ENCODE data around the gene SUMO4.

SUMO4 gene

DNA sequence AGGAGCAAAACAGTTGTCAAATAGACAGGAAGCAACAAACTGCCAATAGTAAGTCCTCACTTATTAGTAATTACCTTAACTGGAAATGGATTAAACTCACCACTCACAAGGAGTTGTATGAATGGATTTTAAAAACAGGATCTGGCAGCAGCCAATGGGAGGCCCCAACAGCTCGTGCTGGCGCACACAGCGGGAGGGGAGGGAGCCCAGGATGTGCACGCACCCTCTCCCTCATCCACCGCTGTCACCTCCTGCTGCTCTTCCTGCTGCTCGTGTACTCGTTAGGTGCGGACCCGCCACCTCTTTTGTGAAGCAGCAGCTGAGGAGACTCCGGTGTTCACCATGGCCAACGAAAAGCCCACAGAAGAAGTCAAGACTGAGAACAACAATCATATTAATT lies at the start of gene SUMO4:
Gene SUMO4 (plus strand): TSS at position 213 of the 400 bp plus-strand sequence. CDS start 130 bp downstream, at position 343.
- no peak for DNase-seq (ENCODE audit: low spot score)

DNA sequence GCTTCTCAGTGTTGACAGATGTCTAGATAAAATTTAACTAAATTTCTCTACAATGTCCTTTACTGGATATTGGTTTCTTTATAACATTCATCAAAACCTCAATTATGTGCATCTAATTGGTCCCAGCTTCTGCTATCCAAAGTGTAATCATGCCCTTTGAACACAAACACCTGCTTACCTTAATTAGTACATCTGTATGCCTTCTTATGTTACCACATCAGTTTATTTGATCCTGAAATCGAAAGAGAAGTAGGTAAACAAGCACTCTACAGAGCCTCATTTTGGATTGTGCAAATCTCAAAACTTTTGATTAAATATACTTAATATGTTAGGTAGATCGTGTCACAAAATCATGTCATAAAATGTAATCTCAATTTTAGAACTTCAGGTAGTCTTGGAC lies 46.1 kb upstream of the SUMO4 start:
- no peak for DNase-seq (ENCODE audit: low spot score)

DNA sequence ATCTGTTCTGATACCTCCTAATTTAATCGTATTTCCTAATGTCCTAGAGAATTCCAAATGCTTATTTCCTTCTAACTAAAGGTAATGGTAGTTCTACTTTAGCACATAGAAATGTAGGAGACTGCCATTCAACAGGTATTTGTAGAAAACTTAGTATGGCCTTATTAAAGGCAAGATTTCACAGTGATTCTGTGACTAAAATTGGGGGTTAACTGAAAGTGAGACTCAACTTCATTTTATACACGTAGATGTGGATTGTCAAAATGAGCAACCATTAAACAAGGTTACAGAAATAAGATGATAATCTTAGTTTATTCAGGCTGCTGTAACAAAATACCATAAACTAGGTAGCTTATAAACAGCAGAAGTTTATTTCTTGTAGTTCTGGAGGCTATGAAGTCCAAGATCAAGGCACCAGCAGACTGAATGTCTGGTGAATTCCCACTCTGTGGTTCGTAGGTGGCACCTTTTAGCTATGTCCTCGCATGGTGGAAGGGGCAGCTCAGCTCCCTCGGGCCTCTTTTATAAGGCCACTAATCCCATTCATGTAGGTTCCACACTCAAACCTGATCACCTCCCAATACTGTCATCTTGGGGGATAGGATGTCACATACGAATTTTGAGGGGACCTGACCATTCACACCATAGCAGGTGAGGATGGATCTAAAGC lies 43.8 kb upstream of the SUMO4 start:
- no peak for DNase-seq (ENCODE audit: low spot score)

DNA sequence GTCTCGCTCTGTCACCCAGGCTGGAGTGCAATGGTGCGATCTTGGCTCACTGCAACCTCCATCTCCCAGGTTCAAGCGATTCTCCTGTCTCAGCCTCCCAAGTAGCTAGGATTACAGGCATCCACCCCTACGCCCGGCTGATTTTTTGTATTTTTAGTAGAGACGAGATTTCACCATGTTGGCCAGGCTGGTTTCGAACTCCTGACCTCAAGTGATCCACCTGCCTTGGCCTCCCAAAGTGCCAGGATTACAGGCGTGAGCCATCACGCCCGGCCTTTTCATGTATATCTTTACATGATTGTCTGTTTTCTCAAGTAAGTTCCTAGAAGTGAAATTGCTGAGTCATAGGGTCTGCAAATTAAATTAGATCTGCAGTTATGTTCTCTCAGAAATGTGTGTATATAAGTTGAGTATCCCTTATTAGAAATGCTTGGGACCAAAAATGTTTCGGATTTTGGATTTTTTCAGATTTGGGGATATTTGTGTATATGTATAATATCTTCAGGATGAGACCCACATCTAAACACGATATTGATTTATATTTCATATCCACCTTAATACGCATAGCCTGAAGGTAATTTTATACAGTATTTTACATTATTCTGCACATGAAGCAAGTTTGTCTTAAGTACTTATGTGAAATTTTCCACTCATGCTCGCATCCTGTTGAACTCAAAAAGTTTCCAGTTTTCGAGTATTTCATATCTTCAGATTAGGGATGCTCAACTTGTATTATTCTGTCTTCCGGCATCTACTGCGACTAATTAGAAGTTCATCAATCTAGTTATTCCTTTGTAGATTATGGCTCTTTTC lies 42.1 kb upstream of the SUMO4 start:
- no peak for DNase-seq (ENCODE audit: low spot score)

DNA sequence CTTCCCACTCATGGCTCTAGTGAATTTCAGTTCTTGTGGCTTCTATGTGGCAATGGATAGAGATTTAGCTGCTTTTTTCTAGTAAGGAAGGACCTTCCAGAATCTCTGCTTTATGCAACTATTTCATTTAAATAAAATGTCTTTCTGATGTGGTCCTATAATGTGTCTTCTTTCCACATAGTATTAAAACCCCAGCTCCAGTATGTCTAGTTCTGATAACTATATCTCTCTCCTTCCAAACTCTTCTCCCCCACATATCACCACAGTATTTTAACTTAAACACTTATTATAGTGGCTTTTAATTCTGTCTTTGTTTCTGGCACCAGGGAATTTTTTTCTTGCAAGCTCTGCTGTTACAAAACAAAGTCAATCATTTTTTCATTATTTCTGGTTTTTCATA lies 40.6 kb upstream of the SUMO4 start:
- no peak for DNase-seq (ENCODE audit: low spot score)

DNA sequence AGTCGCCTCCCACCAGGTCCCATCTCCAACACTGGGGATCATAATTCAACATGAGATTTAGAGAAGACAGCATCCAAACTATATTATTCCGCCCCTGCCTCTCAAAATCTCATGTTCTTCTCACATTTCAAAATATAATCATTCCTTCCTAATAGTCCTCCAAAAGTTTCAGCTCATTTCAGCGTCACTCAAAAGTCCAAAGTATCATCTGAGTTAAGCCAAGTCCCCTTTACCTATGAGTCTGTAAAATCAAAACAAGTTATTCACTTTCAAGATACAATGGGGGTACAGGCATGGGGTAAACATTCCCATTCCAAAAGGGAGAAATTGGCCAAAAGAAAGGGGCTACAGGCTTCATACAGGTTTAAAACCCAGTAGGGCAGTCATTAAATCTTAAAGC lies 39.5 kb upstream of the SUMO4 start:
- no peak for DNase-seq (ENCODE audit: low spot score)

DNA sequence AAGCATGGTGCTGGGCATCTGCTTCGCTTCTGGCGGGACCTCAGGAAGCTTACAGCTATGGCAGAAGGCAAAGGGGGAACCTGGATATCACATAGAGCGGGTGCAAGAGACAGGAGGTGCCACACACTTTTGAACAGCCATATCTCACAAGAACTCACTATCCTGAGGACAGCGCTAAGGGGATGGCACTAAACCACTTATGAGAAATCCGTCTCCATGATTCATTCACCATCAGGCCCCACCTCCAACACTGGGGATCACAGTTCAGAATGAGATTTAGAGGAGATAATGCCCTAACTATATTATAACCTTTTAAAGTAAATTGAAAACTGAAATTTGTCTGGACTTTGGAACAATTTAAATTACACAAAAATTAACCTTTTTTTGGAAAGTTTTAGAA lies 37.8 kb upstream of the SUMO4 start:
- no peak for DNase-seq (ENCODE audit: low spot score)

DNA sequence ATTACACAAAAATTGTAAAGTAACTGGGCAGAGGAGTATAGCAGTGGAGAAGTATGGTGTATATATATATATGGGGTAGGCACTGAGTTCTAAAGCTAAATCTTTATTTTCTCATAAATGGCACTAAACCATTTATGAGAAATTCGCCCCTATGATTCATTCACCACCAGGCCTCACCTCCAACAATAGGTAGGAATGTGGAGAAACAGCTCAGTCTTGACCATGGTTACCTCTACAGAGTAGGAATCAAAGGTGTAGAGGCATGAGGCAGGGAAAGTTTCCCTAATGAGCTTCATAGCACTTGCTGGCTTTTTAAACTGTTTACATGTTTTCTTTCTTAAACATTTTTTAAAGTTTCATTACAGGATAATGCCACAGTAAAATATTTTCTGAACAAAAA lies 36.9 kb upstream of the SUMO4 start:
- DNase-seq (ENCODE audit: low spot score), result no peak

DNA sequence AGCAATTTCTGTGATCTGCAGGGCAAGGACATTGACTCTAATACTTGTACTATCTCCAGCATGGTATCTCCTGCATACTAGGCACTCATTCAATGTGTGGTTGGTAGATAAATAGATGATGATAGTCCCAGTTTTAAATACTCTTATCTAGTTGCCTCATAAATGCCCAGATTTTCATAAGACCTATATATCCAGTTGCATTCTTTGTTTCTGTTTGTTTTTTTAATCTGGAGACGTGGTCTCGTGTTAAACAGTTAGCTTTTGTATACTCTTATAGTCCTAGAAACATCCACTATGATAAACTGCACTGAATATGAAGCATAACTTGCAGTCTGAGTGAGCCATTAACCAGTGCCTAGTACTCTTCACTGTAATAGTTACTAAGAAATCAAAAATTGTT lies 35.5 kb upstream of the SUMO4 start:
- no peak for DNase-seq (ENCODE audit: low spot score)

DNA sequence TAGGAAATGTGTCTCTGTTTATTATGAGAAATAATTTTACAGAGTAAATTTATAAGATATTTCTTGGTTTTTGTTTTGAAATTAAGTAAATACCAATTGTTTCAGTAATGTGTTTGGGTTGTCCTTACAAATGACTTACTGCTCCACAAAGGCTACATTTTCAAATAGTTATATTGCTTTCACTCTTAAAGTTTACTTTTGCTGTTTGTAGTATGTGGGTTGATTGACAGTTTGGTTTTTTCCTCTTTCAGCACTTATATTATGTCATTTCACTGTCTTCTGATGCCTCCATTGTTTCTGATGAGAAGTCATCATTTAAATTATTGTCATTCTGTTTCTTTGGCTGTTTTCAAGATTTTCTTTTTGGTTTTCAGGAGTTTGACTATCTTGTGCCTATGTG lies 34.9 kb upstream of the SUMO4 start:
- DNase-seq (ENCODE audit: low spot score), result no peak

DNA sequence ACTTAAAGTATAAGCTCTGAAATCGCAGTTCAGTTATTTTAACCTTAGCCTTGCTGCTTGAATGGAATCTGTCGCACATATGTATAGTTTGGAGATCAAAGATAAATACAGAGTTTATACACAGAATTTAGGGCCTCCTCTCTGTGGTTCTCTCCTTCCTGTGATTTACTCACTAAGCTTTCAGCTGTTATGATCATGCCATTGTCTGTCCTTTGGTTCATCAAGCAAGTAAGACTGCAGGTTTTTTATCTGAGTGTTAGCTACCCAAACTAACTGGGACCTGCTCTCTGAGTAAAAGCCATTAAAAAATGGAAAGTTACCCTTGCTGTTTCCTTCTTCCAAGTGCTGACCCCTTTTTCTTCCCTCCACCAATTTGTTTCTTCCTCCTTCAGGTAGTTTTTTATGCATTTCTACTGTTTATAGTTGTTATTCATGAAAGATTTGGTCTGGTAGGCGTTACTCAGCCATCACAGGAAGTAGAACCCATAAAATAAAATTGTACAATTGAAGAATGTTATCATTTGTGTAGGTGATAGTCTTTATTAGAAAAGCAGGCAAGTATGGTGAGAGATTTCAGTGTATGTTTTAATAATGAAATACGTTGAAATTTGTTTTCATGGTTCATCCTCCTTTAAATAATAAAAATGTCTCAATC lies 33.7 kb upstream of the SUMO4 start:
- DNase-seq (ENCODE audit: low spot score), result no peak

DNA sequence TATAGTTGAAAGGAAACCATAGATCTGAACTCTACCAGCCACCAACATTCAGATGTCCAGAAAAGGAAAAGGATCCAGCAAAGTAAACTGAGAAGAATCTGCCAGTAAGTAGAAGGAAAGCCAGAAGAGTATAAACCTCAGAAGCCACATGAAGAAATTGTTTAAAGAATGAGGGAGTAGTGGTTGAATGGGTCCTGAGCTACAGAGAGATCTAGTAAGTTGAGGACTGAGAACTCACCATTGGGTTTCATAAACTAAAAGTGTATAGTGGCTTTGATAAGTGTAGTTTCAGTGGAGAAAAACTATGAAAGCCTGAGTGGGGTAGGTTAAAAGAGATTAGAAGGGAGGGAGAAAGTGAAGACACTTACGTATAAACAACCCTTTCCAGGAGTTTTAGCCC lies 32.0 kb upstream of the SUMO4 start:
- DNase-seq (ENCODE audit: low spot score), result no peak

DNA sequence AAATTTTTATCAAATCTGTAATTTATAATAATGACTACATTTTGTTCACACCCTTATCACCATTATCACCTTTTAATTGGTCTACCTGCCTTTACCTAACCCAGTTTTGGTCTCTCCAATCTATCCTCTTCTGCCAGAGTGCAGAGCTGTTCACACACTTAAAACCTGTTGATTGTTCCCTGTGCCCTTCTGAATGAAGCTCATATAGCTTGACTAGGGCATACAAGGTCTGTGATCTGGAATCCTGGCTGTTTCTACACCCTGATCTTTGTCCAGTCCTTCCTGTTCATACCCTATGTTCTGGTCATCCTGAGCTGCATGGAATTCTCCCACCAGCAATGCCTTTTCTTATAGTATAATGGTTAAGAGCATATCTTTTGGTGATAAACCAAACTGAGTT lies 28.9 kb upstream of the SUMO4 start:
- DNase-seq (ENCODE audit: low spot score), result no peak

DNA sequence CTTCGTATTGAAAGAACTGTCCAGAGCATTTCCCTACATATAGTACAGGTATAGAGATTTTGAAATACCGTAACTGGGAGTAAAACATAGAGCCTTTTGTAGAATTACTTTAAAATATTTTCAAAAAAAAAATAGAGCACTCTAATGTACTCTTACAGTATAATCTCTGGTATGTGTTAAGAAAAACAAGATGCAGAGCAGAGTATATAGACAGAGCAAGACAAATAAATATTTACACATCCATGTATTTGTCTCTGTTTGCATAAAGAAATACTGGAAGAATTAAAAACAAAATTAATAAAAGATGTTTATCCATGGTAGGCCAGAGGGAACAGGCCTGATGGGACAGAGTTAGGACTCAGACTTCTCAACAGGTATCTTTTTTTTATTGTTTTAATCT lies 28.0 kb upstream of the SUMO4 start:
- no peak for DNase-seq (ENCODE audit: low spot score)

DNA sequence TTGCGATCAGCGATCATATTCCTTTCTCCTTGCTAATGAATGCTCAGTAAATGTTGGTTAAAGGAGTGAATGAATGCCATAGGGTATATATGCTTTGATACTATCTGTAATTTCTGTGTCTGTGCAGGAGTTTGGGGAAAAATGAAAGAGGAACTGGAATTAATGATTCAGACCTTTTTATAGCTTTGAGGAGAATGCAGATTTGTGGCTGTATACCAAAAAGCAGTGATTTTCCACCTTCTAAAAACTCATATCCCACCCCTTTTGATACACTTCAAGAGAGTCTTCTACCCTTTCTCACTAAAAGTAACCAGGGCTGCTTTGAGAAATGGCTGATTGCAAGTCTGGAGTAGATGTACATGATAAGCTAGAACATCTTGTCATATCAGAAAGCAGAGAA lies 26.6 kb upstream of the SUMO4 start:
- DNase-seq (ENCODE audit: low spot score), result no peak

DNA sequence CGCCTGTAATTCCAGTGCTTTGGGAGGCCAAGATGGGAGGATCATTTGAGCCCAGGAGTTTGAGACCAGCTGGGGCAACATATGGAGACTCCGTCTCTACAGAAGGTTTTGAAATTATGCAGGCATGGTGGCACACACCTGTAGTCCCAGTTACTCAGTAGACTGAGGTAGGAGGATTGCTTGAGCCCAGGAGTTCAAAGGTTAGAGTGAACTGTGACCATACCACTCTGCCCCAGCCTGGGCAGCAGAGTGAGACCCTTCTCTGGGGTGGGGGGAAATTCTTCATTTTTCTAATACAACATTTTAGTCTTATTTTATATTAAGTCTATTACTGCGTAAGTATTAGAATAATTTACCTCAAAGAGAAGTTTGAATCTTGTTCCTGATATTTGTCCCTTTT lies 20.1 kb upstream of the SUMO4 start:
- no peak for DNase-seq (ENCODE audit: low spot score)

DNA sequence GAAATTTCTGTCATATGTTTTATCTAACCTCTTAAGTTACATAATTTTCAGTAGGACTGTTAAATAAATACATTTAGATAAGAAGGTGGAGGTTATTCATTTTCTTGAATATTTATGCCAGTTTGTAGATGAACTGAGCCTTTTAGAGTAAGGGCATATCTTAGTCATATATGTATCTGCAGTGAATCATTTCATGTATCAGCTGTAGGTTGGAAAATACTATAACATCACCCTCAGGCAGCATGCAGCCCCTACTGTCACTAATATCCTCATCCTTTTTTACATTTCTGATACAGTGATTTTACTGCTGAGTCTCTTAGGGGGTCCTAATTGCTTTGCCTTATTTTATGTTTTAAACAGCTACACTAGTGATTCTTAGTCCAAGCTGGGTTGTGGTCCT lies 19.5 kb upstream of the SUMO4 start:
- DNase-seq (ENCODE audit: low spot score), result no peak

DNA sequence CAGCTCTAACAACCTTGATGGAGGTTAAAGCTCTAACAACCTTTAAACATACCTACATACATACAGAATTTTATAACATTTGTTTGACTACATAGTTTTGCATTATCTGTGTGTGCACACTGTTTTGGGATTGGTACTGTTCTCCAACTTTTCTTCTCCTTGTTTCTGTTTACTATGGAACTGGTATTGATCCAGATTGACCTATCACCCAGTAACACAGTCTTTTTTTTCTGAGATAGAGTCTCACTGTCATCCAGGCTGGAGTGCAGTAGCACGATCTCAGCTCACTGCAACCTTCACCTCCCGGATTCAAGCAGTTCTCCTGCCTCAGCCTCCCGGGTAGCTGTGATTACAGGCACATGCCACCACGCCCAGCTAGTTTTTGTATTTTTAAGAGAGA lies 16.7 kb upstream of the SUMO4 start:
- no peak for DNase-seq (ENCODE audit: low spot score)

DNA sequence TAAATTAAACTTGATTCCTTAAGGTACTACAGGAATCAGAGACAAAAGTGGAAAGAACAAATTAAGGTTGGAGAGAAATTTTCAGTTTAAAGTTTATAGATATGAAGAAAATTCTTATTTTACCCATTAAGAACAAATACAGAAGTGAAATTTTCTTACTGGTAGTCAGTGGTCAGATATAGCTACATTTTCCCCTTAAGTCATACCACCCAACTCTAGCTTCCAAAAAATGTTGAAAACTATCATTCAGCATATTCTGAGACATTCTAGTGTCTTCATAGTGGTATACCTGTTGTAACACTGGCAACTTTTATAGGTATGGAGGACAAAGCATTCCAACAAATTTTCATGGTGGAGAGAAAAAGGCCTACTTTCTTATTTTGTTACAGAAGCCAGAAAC lies 15.6 kb upstream of the SUMO4 start:
- no peak for DNase-seq (ENCODE audit: low spot score)

DNA sequence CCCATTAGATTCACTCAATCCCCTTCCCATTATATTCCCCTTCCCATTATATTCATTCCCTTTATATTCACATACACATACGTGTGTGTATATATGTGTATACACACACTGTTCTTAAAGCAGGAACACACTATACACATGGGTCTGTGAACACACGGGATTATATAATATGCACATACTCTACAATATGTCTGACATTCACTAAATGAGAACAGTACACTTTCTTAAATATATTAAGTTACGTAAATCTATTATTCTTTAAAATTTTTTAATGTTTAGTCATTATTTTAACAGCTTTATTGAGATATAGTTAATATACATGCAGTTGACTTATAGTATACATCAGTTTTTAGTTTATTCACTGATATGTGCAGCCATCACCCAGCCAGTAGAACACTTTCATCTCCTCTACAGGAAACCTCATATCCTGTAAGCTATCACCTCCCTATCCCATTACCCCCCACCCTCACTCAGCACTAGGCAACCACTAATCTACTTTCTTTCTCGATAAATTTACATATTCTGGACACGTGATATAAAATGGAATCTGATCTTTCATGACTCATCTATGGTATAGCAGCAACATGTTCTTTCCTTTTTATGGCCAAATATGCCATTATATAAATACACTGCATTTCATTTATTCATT lies 13.9 kb upstream of the SUMO4 start:
- no peak for DNase-seq (ENCODE audit: low spot score)

DNA sequence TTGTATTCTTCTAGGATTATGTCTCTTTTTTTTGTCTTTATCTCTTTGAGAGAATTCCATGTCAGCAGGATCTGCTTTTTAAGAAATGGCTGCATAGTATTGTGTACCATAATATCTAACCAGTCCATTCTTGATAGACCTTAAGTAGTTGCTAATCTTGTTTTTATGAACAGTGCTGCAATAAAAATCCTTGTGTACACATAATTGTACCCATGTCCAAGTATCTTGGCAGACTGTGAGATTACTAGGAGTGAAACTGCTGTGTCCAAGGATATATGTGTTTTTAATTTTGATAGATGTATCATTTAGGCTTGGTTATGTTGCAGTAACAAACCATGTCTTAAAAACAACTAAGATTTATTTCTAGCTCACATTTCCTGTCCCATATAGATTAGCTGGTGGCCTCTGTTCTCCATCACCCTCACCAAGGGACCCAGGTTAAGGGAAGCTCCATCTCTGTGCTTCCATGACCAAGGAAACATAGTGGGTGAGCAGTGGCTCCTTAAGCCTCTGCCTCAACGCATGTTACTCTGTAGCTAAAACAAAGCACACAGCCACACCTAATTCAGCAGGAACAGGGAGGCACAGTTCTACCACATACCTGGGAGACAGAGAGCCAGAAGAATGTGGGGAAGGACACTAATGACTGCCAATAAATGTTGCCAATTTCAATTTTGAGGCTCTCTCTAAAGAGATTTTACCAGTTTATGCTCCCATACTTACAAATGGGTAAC lies 12.1 kb upstream of the SUMO4 start:
- no peak for DNase-seq (ENCODE audit: low spot score)
